Keratinocyte (primary cell): ENCODE results near the gene COMMD2.
A peak's percentile ranks its signal among the peaks of the same experiment; 100 is the strongest.

Experiments
- EZH2 ChIP-seq: IDR thresholded peaks from one replicate; pipeline ENCODE4 v1.6.1; 2012; ENCODE audit warnings: inconsistent platforms, mild to moderate bottlenecking, low read length, moderate library complexity
- TF ChIP-seq, protein P1 (sequence below), 3 experiments: IDR thresholded peaks in 1 of 3; conservative IDR thresholded peaks in 1 of 3; optimal IDR thresholded peaks in 1 of 3; 2 replicates in 2 of 3; 3 replicates in 1 of 3; pipeline versions ENCODE3 to v1.5.1; 2011; ENCODE audit warnings: low read length in 3 of 3, mild to moderate bottlenecking in 3 of 3, moderate library complexity in 2 of 3, control low read depth in 1 of 3, inconsistent platforms in 1 of 3; ENCODE audit not compliant: insufficient read depth in 2 of 3; ENCODE audit errors: extremely low read depth in 1 of 3

GRCh38 chr3:149752051-149752787, at the start of gene COMMD2:
- TF ChIP-seq, protein P1, sequence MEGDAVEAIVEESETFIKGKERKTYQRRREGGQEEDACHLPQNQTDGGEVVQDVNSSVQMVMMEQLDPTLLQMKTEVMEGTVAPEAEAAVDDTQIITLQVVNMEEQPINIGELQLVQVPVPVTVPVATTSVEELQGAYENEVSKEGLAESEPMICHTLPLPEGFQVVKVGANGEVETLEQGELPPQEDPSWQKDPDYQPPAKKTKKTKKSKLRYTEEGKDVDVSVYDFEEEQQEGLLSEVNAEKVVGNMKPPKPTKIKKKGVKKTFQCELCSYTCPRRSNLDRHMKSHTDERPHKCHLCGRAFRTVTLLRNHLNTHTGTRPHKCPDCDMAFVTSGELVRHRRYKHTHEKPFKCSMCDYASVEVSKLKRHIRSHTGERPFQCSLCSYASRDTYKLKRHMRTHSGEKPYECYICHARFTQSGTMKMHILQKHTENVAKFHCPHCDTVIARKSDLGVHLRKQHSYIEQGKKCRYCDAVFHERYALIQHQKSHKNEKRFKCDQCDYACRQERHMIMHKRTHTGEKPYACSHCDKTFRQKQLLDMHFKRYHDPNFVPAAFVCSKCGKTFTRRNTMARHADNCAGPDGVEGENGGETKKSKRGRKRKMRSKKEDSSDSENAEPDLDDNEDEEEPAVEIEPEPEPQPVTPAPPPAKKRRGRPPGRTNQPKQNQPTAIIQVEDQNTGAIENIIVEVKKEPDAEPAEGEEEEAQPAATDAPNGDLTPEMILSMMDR (optimal IDR thresholded peaks at IDR 0.05 in 1 of 3, IDR thresholded peaks at IDR 0.05 in 1 of 3, conservative IDR thresholded peaks at IDR 0.05 in 1 of 3; ENCODE audit: extremely low read depth in 1 of 3, insufficient read depth in 2 of 3, low read length in 3 of 3), result peak; percentile 38 to 54 (median 46)
- TF ChIP-seq EZH2, result no peak
